ENCODE results near the gene PKP2.

PKP2 gene

DNA sequence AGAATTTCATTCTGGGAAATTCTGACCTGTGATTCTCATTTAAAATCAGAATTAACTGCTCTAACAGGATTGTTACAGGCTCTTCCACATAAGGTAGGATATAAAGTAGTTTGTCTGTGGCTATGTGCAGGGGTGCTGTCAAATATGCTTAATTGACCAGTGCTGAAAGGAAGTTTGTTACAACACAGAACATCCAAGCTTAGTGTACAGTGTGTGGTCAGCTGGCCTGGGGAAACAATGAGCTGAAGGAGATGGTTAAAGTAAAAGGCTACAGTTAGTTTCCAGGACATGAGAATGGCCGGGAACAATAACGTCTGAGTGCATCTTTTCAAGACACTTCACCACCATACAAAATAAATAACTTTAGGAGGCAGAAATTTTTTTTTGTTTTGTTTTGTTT is 68.0 kb downstream of the PKP2 start:
- DNase-seq = no peak
- in situ Hi-C loops (cut with HindIII; ENCODE audit: low pct_ligation_motif_present, low pct_unique_long_range_greater_than_20kb, low sequenced_read_pairs) = no loop called here

GRCh38 chr12:32828120-32828519 is 68.5 kb downstream of the PKP2 start:
- in situ Hi-C loops (cut with HindIII; ENCODE audit: low pct_ligation_motif_present, low pct_unique_long_range_greater_than_20kb, low sequenced_read_pairs) = no loop called here
- no peak for DNase-seq

DNA sequence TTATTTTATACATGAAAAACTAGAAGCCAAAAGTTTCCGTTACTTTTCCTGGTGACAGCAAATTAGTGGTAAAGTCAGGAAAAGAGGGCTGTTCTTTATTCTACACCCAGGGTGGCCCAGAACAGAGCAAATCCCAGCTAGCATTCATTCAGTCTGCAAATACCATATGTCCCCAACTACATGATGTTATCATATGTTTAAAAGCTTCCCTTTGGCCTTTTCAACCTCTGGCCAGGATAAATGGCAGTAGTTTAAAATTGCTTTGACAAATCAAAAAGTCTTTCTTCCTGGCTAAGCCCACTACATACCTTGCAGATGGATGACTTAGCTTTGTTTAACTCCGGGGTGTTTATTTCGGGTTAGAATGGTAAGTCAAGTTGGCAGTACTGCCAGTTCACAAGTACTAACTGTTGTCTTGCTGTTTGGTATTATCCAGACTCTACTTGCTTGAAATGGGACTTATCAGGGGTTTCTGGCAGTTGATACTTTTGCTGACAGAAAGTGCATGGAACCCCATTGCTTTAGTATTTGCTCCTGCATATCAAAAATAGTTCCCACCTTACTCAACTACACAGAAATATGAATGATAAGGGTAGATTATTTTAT is 69.7 kb downstream of the PKP2 start:
- no peak for DNase-seq
- in situ Hi-C loops (cut with HindIII; ENCODE audit: low pct_ligation_motif_present, low pct_unique_long_range_greater_than_20kb, low sequenced_read_pairs) = no loop called here

- no peak for DNase-seq
- in situ Hi-C loops (cut with HindIII; ENCODE audit: low pct_ligation_motif_present, low pct_unique_long_range_greater_than_20kb, low sequenced_read_pairs) = no loop called here
Observed at GRCh38 chr12:32824596-32824995, 72.0 kb downstream of the PKP2 start.

GRCh38 chr12:32822344-32822743 is 74.2 kb downstream of the PKP2 start:
- DNase-seq = no peak
- in situ Hi-C loops (cut with HindIII; ENCODE audit: low pct_ligation_motif_present, low pct_unique_long_range_greater_than_20kb, low sequenced_read_pairs) = no loop called here

DNA sequence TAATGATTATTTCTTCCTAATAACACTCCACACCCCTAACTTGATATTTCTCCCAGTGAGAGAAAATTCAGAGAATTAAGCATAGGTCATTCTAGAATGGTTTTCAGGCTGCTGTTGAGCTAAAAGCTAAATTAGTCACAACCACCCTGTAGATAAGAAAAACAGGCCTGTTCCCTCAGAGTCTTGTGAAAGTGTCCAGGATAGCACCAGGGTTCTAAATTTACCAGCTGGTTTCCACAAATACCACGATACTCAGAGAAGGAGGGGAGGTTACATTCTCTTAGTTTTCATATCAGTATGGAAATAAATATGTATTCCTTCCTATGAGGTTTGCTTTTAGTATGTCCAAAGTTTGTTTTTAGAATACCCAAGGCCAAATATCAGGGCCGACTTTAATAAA is 74.9 kb downstream of the PKP2 start:
- in situ Hi-C loops (cut with HindIII; ENCODE audit: low pct_ligation_motif_present, low pct_unique_long_range_greater_than_20kb, low sequenced_read_pairs) = no loop called here
- DNase-seq = no peak

- DNase-seq = no peak
- in situ Hi-C loops (cut with HindIII; ENCODE audit: low pct_ligation_motif_present, low pct_unique_long_range_greater_than_20kb, low sequenced_read_pairs) = no loop called here
Observed at GRCh38 chr12:32821293-32821692, 75.3 kb downstream of the PKP2 start.

GRCh38 chr12:32820376-32820931 is 76.1 kb downstream of the PKP2 start:
- DNase-seq = no peak
- in situ Hi-C loops (cut with HindIII; ENCODE audit: low pct_ligation_motif_present, low pct_unique_long_range_greater_than_20kb, low sequenced_read_pairs) = no loop called here

- in situ Hi-C loops (cut with HindIII; ENCODE audit: low pct_ligation_motif_present, low pct_unique_long_range_greater_than_20kb, low sequenced_read_pairs) = no loop called here
Observed at GRCh38 chr12:32819424-32819823, 77.2 kb downstream of the PKP2 start.

DNA sequence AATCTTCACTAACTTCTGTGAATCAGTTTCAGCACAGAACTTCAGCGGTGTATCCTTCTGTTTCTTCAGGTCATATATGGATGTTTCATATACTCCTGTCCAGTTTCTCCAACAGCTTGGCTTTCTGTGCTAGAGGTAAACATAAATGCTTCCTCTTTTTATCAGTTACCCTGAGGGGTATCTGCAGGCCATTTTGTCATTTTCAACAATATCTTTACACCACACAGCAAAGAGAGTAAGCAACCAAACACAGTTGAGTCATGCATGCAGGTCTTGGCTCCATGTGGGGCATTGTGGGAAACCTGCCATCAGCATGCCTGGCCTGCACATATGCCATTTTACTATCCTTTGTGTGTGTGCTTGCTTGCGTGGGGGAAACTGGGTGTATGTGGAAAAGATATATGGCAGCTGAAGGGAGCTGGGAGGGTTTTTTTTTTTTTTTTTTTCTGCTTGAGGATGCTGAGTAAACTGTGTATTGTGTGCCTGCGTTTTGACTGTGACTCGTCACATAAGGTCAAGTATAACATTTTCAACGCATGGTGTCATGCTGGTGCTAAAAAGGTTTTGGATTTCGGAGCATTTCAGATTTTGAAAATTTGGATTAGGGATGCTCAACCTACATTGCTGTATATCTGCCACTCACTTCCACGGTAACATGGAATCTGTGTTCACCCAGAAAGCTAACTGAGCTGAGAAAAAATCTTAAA is 84.7 kb downstream of the PKP2 start:
- in situ Hi-C loops (cut with HindIII; ENCODE audit: low pct_ligation_motif_present, low pct_unique_long_range_greater_than_20kb, low sequenced_read_pairs) = no loop called here

More at GRCh38 chr12:32819424-32819823, 77.2 kb downstream of the PKP2 start:
- no peak for DNase-seq

DNA sequence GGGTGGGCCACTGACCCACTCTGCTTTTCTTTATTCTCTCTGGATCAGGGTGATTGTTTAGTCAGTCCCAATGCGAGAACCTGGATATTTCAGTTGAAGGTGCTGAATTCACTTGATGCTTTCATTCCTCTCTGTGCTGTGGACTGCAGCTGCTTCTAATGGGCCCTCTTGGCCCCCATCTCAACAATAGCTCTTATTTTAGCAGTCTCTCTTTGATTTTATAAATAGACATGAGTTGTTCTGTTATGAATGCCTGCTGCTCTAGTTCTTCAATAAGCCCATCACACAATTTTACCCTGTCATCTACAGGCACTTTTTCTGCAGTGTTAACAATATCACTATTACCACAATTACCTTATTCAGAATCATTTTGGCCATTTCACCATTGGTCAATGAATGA is 86.7 kb downstream of the PKP2 start:
- in situ Hi-C loops (cut with HindIII; ENCODE audit: low pct_ligation_motif_present, low pct_unique_long_range_greater_than_20kb, low sequenced_read_pairs) = no loop called here
- DNase-seq = no peak

More for the DNA sequence above, 84.7 kb downstream of the PKP2 start:
- no peak for DNase-seq

GRCh38 chr12:32809196-32809595 is 87.4 kb downstream of the PKP2 start:
- in situ Hi-C loops (cut with HindIII; ENCODE audit: low pct_ligation_motif_present, low pct_unique_long_range_greater_than_20kb, low sequenced_read_pairs) = no loop called here
- no peak for DNase-seq

- DNase-seq = no peak
- in situ Hi-C loops (cut with HindIII; ENCODE audit: low pct_ligation_motif_present, low pct_unique_long_range_greater_than_20kb, low sequenced_read_pairs) = no loop called here
Observed at GRCh38 chr12:32804301-32804700, 92.3 kb downstream of the PKP2 start.

- no peak for DNase-seq
- in situ Hi-C loops (cut with HindIII; ENCODE audit: low pct_ligation_motif_present, low pct_unique_long_range_greater_than_20kb, low sequenced_read_pairs) = no loop called here
Observed at GRCh38 chr12:32801269-32801980, 95.2 kb downstream of the PKP2 start.

- DNase-seq = no peak
- in situ Hi-C loops (cut with HindIII; ENCODE audit: low pct_ligation_motif_present, low pct_unique_long_range_greater_than_20kb, low sequenced_read_pairs) = no loop called here
Observed at GRCh38 chr12:32794281-32794680, 102.3 kb downstream of the PKP2 start.

DNA sequence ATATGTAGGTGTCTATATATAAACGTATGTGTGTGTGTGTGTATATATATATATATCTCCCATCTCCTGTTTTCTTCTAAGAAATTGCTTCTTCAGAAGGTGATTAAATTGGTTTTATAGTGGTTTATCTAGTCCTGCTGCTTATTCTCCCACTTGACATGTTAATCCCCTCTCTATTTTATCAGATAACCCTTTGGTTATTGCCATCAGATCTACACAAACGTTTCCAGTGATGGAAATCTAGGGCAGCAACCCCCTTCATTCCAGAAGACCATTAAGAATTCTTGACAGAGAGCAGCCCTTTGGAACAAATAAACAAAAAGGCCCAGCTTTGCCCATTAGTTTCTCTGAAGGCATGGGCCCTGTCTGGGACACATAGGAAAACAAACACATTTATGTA is 106.7 kb downstream of the PKP2 start:
- in situ Hi-C loops (cut with HindIII; ENCODE audit: low pct_ligation_motif_present, low pct_unique_long_range_greater_than_20kb, low sequenced_read_pairs) = no loop called here
- DNase-seq = no peak

DNA sequence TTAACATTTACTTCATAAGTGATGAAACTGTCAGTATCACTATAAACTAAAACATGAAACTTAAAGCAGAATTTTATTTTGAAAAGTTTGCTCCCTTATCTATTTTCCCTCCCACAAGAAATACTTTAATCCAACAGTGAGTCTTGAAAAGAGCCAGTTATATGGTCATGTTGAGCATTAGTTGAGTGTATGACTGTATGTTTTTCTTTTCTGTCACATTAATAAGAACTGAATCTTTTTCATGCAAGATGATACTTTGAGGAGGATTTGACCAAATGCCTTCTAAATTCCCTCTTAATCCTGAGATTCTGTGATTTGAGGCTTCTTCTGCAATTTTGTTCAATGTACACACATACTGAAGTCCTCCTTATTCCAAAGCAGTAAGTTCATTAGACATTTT is 107.1 kb downstream of the PKP2 start:
- DNase-seq = no peak
- in situ Hi-C loops (cut with HindIII; ENCODE audit: low pct_ligation_motif_present, low pct_unique_long_range_greater_than_20kb, low sequenced_read_pairs) = no loop called here

DNA sequence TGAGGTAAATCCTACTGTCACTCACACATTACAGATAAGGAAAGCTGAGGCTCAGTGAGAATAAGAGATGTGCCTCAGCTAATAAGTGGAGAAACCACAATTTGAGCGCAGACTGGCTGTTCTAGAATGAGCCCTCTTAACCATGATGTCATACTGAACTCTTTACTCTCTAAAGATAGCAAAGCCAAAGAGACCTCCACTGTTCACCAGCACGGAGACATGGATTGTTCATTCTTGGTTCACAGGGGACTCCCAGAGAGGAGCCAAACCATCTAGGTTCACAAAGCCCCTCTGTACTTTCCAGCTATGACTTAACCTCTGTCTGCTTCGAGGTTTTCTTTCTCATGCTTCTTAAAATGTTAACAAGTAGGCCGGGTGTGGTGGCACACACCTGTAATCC is 108.2 kb downstream of the PKP2 start:
- in situ Hi-C loops (cut with HindIII; ENCODE audit: low pct_ligation_motif_present, low pct_unique_long_range_greater_than_20kb, low sequenced_read_pairs) = no loop called here
- DNase-seq = no peak

DNA sequence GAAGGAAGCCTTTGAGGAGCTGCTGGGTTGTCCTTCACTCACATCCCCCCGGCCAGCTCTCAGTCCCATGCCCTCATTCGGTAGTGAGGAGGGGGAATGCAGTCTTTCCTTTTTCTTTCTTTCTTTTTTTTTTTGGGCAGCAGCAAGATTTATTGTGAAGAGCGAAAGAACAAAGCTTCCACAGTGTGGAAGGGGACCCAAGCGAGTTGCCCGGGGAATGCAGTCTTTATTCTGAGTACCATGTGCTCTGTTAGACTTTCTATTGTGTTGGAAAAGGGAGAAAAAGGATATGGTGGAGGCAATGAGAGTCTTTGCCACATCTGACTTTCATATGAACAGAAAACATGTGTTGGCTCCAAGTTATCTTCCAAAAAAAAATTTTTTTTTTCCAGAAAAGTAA is 111.0 kb downstream of the PKP2 start:
- in situ Hi-C loops (cut with HindIII; ENCODE audit: low pct_ligation_motif_present, low pct_unique_long_range_greater_than_20kb, low sequenced_read_pairs) = no loop called here
- no peak for DNase-seq

- in situ Hi-C loops (cut with HindIII; ENCODE audit: low pct_ligation_motif_present, low pct_unique_long_range_greater_than_20kb, low sequenced_read_pairs) = no loop called here
- DNase-seq = no peak
Observed at GRCh38 chr12:32783029-32783428, 113.5 kb downstream of the PKP2 start.

Data from ACHN (cell line).